Ovary (tissue), 3 donors: ENCODE results near the gene SHISA9.

ENCODE experiments used
- CTCF ChIP-seq, 3 donors: fragments of 450-650 bp in 2 of 3; fragments of 200-600 bp in 1 of 3; IDR thresholded peaks; one replicate each; pipeline versions ENCODE4 v1.5.1 to v1.8.0; 2016 to 2022; ENCODE audit warnings: antibody characterized with exemption in 3 of 3, mild to moderate bottlenecking in 1 of 3
- EP300 ChIP-seq: sonication (generic); formaldehyde crosslinking; IDR thresholded peaks from one replicate; pipeline ENCODE4 v1.6.1; 2017; ENCODE audit warnings: antibody characterized with exemption
- donor health status: DM: no; HTN: no; CAD: no.

GRCh38 chr16:13038591-13038990 is 137.2 kb downstream of the SHISA9 start:
- TF ChIP-seq CTCF (IDR thresholded peaks at IDR 0.05): no peak
- TF ChIP-seq EP300: no peak
